HG03378 (cell line): ENCODE data around the gene TBL1Y.
"Not testable (repeated sequence)": the region's sequence is repeated elsewhere in the genome, so short reads cannot be mapped to it uniquely, and the experiment has no call there.

Experiments
- ATAC-seq: cut with Tn5 transposase; IDR thresholded peaks from one replicate; pipeline ENCODE4 v1.9.1; 2021; ENCODE audit warnings: mild to moderate bottlenecking, moderate library complexity; ENCODE audit not compliant: unreplicated experiment

Gene TBL1Y

GRCh38 chrY:7078725-7079124, 168.2 kb downstream of the TBL1Y start:
- ATAC-seq = no peak

GRCh38 chrY:7080548-7080947, 170.1 kb downstream of the TBL1Y start:
- not testable (repeated sequence) for ATAC-seq

- ATAC-seq = no peak
Measured at GRCh38 chrY:7085606-7086005, 175.1 kb downstream of the TBL1Y start.

DNA sequence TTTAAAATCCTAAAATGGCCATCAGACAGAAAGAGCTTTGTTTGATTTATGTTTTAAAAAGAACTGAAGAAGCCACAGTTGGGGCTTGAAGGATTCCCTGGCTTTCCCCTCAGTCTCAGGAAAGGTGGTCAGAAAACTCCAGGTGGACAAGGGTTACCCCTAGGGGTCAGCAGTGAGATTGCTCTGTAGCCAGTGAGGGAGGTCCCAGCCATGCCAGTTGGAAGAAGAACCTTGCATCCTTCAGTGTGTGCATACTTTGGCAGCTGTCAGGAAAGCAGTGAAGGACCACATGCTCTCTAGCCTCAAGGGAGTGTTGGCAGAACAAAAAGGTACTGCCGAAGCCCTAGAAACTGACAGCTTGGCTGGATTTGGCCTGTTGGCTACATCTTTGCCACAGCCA, 182.3 kb downstream of the TBL1Y start:
- no peak for ATAC-seq

GRCh38 chrY:7094365-7094764, 183.9 kb downstream of the TBL1Y start:
- ATAC-seq = no peak

DNA sequence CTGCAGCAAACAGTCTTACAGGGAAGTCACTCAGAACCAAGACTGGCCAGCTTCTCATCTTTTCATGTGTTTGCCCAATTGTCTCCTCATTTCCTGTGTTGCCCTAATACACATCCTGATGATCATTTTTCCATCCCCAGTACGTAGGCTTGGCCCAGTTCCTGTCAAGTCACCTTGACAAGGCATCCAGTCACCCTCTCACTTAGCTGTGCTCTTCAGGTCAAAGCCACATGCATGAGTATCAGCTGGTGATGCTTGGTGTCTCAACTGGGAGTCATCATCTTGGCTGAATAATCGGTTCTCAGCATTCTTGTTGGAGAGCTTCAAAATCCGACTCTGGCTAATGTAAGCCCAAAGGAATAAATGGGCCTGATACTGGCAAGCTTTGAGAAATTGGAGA, 186.5 kb downstream of the TBL1Y start:
- ATAC-seq = no peak

DNA sequence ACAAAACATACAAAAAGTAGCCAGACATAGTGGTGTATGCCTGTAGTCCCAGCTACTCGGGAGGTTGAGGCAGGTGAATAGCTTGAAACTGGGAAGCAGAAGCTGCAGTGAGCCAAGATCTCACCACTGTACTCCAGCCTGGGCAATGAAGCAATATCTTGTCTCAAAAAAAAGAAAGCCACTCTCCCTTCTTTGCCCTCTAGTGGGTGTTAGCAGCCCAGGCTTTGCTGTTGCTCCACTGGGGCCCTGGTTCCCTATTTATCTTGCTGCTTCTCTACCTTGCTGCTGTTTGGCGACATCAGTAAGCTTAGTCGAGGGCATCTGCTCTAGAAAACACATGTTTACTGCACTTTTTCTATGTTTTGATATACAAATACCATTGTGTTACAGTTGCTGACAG, 189.2 kb downstream of the TBL1Y start:
- no peak for ATAC-seq

DNA sequence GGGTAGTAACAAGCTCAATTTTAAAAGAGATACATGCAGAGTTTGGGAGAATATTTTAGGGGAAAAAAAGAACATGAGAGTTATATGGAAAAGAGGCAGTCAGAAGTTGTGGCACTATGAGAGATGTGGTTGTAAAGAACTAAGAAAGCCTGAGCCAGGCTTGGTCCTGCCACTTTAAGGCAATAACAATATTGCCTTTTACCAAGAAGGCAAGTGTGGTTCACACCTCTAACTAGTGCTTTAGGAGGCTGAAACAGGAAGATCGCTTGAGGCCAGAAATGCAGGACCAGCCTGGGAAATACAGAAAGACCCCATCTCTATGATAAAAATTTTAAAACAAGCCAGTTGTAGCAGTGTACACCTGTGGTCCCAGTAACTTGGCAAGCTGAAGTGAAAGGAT, 192.2 kb downstream of the TBL1Y start:
- ATAC-seq = no peak

- no peak for ATAC-seq
Measured at GRCh38 chrY:7107179-7107578, 196.7 kb downstream of the TBL1Y start.

DNA sequence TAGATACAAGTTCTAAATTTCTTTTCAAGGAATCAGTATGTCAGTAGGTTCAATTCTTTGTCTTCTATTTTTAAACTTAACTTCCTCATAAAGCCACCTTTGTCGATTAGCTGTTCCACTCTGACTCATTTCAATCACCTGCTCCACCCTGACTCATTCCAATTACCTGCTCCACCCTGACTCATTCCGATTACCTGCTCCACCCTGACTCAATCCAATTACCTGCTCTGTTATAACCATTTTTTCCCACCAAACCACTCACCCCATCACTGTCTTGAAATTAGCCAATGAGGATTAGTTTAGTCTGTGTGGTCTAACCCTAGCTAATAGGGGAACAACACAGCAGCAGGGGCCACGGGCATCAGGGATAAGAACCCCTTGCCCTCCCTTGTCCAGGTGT, 199.6 kb downstream of the TBL1Y start:
- no peak for ATAC-seq

GRCh38 chrY:7115871-7116270, 205.4 kb downstream of the TBL1Y start:
- no peak for ATAC-seq

- ATAC-seq = no peak
Measured at GRCh38 chrY:7122202-7122601, 211.7 kb downstream of the TBL1Y start.

- no peak for ATAC-seq
Measured at GRCh38 chrY:7125136-7126056, 214.9 kb downstream of the TBL1Y start.

- no peak for ATAC-seq
Measured at GRCh38 chrY:7128211-7128610, 217.7 kb downstream of the TBL1Y start.
